K562 treated with DMSO at 1 percent for 24 hours (cell line): Measurements from ENCODE around the gene ZSWIM8. TPM values are rescaled to one million over a fixed set of nuclear protein-coding genes. Genes with fewer than 3 reads are reported as not detected.

Experiments used
- total RNA-seq: library from RNA; unstranded; fragments of 300-600 nt; gene quantifications from 2 replicates; pipeline ENCODE4 v1.2.3, GENCODE V29; 2022; ENCODE audit warnings: low read depth; ENCODE audit not compliant: insufficient read depth

ZSWIM8 gene, protein sequence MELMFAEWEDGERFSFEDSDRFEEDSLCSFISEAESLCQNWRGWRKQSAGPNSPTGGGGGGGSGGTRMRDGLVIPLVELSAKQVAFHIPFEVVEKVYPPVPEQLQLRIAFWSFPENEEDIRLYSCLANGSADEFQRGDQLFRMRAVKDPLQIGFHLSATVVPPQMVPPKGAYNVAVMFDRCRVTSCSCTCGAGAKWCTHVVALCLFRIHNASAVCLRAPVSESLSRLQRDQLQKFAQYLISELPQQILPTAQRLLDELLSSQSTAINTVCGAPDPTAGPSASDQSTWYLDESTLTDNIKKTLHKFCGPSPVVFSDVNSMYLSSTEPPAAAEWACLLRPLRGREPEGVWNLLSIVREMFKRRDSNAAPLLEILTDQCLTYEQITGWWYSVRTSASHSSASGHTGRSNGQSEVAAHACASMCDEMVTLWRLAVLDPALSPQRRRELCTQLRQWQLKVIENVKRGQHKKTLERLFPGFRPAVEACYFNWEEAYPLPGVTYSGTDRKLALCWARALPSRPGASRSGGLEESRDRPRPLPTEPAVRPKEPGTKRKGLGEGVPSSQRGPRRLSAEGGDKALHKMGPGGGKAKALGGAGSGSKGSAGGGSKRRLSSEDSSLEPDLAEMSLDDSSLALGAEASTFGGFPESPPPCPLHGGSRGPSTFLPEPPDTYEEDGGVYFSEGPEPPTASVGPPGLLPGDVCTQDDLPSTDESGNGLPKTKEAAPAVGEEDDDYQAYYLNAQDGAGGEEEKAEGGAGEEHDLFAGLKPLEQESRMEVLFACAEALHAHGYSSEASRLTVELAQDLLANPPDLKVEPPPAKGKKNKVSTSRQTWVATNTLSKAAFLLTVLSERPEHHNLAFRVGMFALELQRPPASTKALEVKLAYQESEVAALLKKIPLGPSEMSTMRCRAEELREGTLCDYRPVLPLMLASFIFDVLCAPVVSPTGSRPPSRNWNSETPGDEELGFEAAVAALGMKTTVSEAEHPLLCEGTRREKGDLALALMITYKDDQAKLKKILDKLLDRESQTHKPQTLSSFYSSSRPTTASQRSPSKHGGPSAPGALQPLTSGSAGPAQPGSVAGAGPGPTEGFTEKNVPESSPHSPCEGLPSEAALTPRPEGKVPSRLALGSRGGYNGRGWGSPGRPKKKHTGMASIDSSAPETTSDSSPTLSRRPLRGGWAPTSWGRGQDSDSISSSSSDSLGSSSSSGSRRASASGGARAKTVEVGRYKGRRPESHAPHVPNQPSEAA (N-terminal part only)
- 126 and 138 TPM in 2 replicates for total RNA-seq

DNA sequence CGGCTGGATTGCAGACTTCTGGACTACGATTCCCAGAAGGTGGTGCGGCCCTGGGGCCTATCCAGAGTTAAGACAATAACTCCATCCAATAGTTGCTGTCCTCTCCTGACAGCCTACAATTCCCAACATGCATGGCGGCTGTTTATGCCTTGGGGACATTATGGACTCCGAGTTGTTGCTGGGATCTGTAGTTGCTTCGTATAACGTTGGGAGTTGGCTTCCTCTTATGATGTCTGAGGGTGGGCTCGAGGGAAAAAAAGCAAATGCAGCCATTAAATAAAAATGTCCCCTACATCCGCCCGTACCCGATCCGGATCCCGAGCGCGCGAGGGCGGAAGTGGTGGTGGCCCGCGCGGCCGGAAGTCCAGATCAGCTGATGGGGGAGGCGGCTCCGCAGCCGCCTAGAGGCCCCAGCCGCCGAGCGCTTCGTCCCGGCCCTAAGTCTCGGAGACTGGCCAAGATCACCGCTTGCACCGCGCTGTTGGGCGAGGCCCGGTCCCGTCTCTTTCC, at the start of gene ZSWIM8:
TSS of gene ZSWIM8 (plus strand) at position 396 of the 510 bp plus-strand sequence. CDS start 273 bp downstream, outside the sequence.

DNA sequence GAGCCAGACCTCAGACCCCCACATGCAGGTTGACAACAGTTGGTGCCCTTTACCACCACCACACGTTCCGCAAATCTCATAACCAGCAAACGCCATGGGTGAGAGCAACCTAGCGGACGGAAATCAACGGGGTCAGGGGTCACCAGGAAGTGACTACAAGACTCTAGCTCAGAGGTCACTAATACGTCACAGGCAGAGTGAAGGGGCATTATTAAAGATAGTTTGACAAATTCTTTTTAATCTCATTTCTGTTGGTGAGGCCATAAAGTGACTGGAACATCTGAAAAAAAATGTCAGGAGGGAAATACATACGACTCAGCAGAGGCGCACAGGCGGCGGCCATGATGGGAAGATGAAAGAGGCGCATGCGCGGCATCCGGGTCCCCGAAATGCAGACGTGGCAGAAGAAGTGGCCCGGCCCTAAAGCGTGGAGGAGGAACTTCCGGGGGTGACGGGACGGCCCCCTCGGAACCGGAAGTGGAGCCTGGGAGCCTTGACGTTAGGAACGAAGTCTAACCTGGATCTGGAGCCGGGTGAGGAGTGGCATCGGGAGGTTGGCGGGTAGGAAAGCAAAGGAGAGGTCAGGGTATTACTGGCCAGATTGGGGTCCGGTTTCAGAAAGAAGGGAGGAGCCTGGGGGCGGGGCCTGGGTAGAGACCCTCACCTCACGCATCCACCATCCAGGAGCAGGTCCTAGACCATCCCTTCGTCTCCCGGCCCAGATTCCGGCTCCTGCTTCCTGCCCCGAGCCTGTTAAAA, 41.3 kb upstream of the ZSWIM8 start, which contains the start of gene SEC24C:
TSS of gene SEC24C (plus strand) at position 468 of the 759 bp plus-strand sequence. CDS start 2,461 bp downstream, outside the sequence.

DNA sequence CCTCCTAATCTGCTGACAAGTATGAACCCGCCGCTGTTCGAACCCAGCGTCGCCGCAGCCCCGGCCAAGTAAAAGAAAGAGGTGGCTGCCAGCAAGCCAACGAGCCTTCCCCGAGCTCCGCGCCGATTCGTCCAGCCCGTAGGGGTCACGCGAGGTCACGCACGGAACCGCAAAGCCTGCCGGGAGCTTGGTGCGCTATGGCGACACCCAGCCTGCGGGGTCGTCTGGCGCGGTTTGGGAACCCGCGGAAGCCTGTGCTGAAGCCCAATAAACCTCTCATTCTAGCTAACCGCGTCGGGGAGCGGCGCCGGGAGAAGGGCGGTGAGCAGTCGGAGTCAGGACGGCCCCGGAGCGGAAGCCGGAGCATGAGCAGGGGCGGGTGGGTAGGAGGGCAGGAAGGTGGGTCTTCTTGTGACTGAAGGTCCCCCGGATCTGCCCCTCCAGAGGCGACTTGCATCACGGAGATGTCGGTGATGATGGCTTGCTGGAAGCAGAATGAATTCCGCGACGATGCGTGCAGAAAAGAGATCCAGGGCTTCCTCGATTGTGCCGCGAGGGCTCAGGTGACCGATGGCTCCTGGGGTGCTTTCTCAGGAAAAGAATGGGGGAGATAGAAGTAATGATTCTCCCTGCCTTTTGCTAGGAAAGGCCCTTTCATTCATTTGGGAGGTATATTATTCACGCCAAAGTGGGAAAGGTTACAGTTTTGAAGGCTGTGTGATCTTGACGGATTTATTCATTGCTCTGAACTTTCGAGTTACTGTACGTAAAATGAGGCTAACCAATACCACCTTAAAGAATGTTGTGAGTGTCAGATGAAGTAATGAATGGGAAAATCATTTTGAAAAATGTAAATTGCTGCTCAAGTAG, 3.3 kb upstream of the ZSWIM8 start, which contains the start of gene CHCHD1:
TSS of gene CHCHD1 (plus strand) at position 170 of the 870 bp plus-strand sequence. CDS start at position 198, 28 bp downstream.

Other genes starting within 250 kb of the ZSWIM8 start
- gene USP54, start 194.3 kb upstream of the ZSWIM8 start, total RNA-seq, result 14.7 and 14.9 TPM in 2 replicates
- not detected in 2 replicates for gene MYOZ1, start 144.1 kb upstream of the ZSWIM8 start, total RNA-seq
- gene SYNPO2L, start 129.6 kb upstream of the ZSWIM8 start, total RNA-seq, result not detected in 2 replicates
- gene AGAP5, start 87.5 kb upstream of the ZSWIM8 start, total RNA-seq, result 4.9 and 7.3 TPM in 2 replicates
- gene SEC24C, start 41.2 kb upstream of the ZSWIM8 start, total RNA-seq, result 154 and 159 TPM in 2 replicates
- 76.7 and 81.4 TPM in 2 replicates for gene CHCHD1, start 3.6 kb upstream of the ZSWIM8 start, total RNA-seq
- 70.1 and 70.2 TPM in 2 replicates for gene NDST2, start 26.0 kb downstream of the ZSWIM8 start, total RNA-seq
- 51.3 and 52.7 TPM in 2 replicates for gene CAMK2G, start 88.9 kb downstream of the ZSWIM8 start, total RNA-seq
- 32.5 and 41.6 TPM in 2 replicates for gene PLAU, start 125.5 kb downstream of the ZSWIM8 start, total RNA-seq
- 90.2 and 101 TPM in 2 replicates for gene VCL, start 212.5 kb downstream of the ZSWIM8 start, total RNA-seq